B cell (primary cell): ENCODE measurements around the gene TRIM24.

Experiments used
- EZH2 ChIP-seq: IDR thresholded peaks from 2 replicates; pipeline ENCODE4 v1.6.1; 2012; ENCODE audit warnings: borderline replicate concordance, low read depth, mild to moderate bottlenecking, moderate library complexity, low read length; ENCODE audit not compliant: insufficient read depth, poor library complexity, severe bottlenecking
- TF ChIP-seq, protein P1 (sequence below): fragments of 200-600 bp; IDR thresholded peaks from one replicate; pipeline ENCODE4 v1.8.0; 2022; ENCODE audit warnings: antibody characterized with exemption, mild to moderate bottlenecking

DNA sequence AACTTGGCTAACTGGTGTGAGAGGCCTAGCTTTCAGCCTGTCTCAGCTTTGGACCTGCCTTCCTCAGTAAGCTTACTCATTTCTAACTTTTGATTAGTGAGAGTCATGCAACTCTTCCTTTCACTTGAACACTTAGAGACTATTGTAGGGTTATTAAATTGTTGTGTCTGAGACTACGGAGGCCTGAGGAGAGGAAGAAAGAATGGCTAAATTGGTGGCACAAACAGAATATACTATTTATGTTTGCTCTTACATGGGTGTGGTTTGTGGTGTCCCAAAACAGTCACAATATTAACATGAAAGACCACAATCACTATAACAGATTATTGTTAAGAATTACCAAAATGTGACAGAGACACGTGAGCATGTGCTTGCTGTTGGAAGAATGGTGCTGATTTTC is 82.1 kb downstream of the TRIM24 start:
- TF ChIP-seq, protein P1, sequence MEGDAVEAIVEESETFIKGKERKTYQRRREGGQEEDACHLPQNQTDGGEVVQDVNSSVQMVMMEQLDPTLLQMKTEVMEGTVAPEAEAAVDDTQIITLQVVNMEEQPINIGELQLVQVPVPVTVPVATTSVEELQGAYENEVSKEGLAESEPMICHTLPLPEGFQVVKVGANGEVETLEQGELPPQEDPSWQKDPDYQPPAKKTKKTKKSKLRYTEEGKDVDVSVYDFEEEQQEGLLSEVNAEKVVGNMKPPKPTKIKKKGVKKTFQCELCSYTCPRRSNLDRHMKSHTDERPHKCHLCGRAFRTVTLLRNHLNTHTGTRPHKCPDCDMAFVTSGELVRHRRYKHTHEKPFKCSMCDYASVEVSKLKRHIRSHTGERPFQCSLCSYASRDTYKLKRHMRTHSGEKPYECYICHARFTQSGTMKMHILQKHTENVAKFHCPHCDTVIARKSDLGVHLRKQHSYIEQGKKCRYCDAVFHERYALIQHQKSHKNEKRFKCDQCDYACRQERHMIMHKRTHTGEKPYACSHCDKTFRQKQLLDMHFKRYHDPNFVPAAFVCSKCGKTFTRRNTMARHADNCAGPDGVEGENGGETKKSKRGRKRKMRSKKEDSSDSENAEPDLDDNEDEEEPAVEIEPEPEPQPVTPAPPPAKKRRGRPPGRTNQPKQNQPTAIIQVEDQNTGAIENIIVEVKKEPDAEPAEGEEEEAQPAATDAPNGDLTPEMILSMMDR, result no peak
- no peak for TF ChIP-seq EZH2
